ENCODE data around the gene GSC2. TPM values are rescaled to one million over a fixed set of nuclear protein-coding genes. Genes with fewer than 3 reads are reported as not detected.

The GSC2 gene
- total RNA-seq, 4 donors from 2014 or later, result not detected

DNA sequence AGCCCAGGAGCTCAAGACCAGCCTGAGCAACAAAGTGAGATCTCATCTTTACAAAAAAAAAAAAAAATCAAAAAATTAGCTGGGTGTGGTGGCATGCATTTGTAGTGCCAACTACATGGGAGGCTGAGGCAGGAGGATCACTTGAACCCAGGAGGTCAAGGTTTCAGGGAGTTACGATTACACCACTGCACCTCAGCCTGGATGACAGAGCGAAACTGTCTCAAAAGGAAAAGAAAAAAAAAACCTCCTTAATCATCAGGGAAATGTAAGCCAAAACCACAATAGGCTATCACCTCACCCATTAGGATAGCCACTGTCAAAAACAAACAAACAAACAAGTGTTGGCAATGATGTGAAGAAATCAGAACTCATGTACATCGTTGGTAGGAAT is 41.3 kb downstream of the GSC2 start:
- 75% methylated on average over 3 of the region's 3 CpGs for WGBS
- H3K9me3 ChIP-seq, result no peaks in the 10 kb centered on the region
- TF ChIP-seq POLR2AphosphoS5 (IDR thresholded peaks at IDR 0.05) (no peak), POLR2A (IDR thresholded peaks at IDR 0.05) (no peak), EP300 (IDR thresholded peaks at IDR 0.05) (no peak)
- TF ChIP-seq, protein P1, sequence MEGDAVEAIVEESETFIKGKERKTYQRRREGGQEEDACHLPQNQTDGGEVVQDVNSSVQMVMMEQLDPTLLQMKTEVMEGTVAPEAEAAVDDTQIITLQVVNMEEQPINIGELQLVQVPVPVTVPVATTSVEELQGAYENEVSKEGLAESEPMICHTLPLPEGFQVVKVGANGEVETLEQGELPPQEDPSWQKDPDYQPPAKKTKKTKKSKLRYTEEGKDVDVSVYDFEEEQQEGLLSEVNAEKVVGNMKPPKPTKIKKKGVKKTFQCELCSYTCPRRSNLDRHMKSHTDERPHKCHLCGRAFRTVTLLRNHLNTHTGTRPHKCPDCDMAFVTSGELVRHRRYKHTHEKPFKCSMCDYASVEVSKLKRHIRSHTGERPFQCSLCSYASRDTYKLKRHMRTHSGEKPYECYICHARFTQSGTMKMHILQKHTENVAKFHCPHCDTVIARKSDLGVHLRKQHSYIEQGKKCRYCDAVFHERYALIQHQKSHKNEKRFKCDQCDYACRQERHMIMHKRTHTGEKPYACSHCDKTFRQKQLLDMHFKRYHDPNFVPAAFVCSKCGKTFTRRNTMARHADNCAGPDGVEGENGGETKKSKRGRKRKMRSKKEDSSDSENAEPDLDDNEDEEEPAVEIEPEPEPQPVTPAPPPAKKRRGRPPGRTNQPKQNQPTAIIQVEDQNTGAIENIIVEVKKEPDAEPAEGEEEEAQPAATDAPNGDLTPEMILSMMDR (IDR thresholded peaks at IDR 0.05), result no peak
- peak in 1 of 2 donors; percentile 48 for DNase-seq (ENCODE audit: low spot score in 2 of 2)
- H3K4me3 ChIP-seq, result no peak overlapping the region
- H3K36me3 ChIP-seq, result no peaks in the 10 kb centered on the region
- peak overlapping the region; percentile 52 for H3K27ac ChIP-seq
- H3K27me3 ChIP-seq, result no peaks in the 10 kb centered on the region
- H3K4me1 ChIP-seq, result peaks cover 65% of the 10 kb centered on the region

GRCh38 chr22:19107730-19108074 is 42.4 kb downstream of the GSC2 start:
- Histone ChIP-seq H3K27me3 (no peaks in the 10 kb centered on the region), H3K36me3 (no peaks in the 10 kb centered on the region), H3K9me3 (no peaks in the 10 kb centered on the region), H3K4me3 (no peak overlapping the region), H3K27ac (no peak overlapping the region), H3K4me1 (peaks cover 64% of the 10 kb centered on the region)
- TF ChIP-seq EP300 (IDR thresholded peaks at IDR 0.05) (no peak), POLR2AphosphoS5 (IDR thresholded peaks at IDR 0.05) (no peak), POLR2A (IDR thresholded peaks at IDR 0.05) (no peak)
- TF ChIP-seq, protein P1 (IDR thresholded peaks at IDR 0.05), result no peak
- 64% methylated on average over 8 of the region's 8 CpGs for WGBS
- DNase-seq (ENCODE audit: low spot score in 2 of 2), result no peak

GRCh38 chr22:19106886-19107729 is 43.0 kb downstream of the GSC2 start:
- DNase-seq (ENCODE audit: low spot score in 2 of 2), result peak in 1 of 2 donors; percentile 45
- WGBS, result 62% methylated on average over 3 of the region's 3 CpGs
- Histone ChIP-seq H3K4me3 (no peak overlapping the region), H3K9me3 (no peaks in the 10 kb centered on the region), H3K36me3 (no peaks in the 10 kb centered on the region), H3K27me3 (no peaks in the 10 kb centered on the region), H3K4me1 (peaks cover 59% of the 10 kb centered on the region), H3K27ac (no peak overlapping the region)
- TF ChIP-seq POLR2AphosphoS5 (IDR thresholded peaks at IDR 0.05) (no peak), EP300 (IDR thresholded peaks at IDR 0.05) (no peak), POLR2A (IDR thresholded peaks at IDR 0.05) (no peak)
- TF ChIP-seq, protein P1 (IDR thresholded peaks at IDR 0.05), result no peak

DNA sequence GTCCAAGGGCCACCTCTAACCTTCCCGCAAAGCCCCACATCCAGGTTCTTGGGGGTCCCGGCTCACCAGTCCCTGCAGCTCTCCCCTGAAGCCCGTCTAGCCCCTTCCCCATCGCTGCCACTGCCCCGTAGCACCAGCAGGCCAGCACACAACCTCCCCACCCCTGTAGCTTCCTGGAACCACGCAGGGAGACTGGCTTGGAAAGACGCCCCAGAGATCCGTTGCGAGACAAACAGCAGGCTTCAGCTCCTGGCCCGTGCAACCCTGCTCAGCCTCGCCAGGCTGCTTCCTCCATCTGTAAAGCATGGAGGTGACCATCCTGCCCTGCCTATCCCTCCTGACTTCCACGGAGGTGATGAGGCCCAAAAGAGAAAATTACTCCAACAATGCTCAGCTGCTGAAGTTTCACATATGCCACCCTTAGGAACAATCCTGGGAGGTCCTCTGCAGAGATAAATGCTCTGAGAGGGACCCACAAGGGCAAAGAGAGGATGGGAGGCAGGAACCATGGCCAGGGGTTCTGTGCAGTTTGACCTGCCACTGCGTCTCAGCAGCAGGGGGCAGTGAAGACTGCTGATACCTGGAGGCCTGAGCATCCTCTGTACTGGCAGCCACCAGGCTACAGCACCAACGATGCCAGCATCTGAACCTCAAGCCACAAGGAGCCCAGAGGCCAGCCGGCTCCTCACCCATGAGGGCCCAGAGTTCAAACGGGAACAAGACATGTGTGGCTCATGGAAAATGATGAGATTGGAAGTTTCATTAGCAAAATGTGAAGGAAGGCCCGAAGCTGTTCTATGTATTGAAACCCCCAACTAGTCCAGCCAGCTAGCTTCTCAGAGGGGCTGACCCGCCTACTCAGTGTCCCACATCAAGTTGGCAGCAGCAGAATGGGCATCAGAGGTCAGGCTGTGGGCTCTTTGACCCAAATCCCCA is 44.0 kb downstream of the GSC2 start:
- TF ChIP-seq EP300 (IDR thresholded peaks at IDR 0.05) (no peak), POLR2AphosphoS5 (IDR thresholded peaks at IDR 0.05) (no peak), POLR2A (IDR thresholded peaks at IDR 0.05) (no peak)
- TF ChIP-seq, protein P1 (IDR thresholded peaks at IDR 0.05), result no peak
- Histone ChIP-seq H3K27me3 (no peaks in the 10 kb centered on the region), H3K27ac (no peak overlapping the region), H3K4me1 (peaks cover 59% of the 10 kb centered on the region), H3K9me3 (no peaks in the 10 kb centered on the region), H3K4me3 (no peak overlapping the region), H3K36me3 (no peaks in the 10 kb centered on the region)
- peak in 1 of 2 donors; percentile 68 for DNase-seq (ENCODE audit: low spot score in 2 of 2)
- WGBS, result 57% methylated on average over 18 of the region's 18 CpGs

- no peak overlapping the region for H3K27ac ChIP-seq
- H3K4me1 ChIP-seq, result peaks cover 59% of the 10 kb centered on the region
- TF ChIP-seq, protein P1 (IDR thresholded peaks at IDR 0.05), result no peak
- no peaks in the 10 kb centered on the region for H3K36me3 ChIP-seq
- peak in 1 of 2 donors; percentile 70 for DNase-seq (ENCODE audit: low spot score in 2 of 2)
- no peak overlapping the region for H3K4me3 ChIP-seq
- 96% methylated on average over 5 of the region's 8 CpGs for WGBS
- H3K9me3 ChIP-seq, result no peaks in the 10 kb centered on the region
- no peaks in the 10 kb centered on the region for H3K27me3 ChIP-seq
Observed at GRCh38 chr22:19105456-19105855, 44.6 kb downstream of the GSC2 start.

All from suprapubic skin (tissue), 4 donors.